H9 (cell line): ENCODE data around the gene RAB11FIP5. TPM values are rescaled to one million over a fixed set of nuclear protein-coding genes. Genes with fewer than 3 reads are reported as not detected.

Source experiments
- DNase-seq: peaks from one replicate; pipeline ENCODE4 v3.0.0-alpha.2; 2017
- H2AFZ ChIP-seq: one replicate; pipeline ENCODE4 v1.6.1; 2013; ENCODE audit warnings: mild to moderate bottlenecking, low read length, control low read depth, moderate library complexity
- H2AK5ac ChIP-seq: 2 replicates; pipeline ENCODE4 v1.6.1; 2013; ENCODE audit warnings: low read length, control low read depth, mixed read lengths; ENCODE audit not compliant: insufficient read length
- H2BK120ac ChIP-seq: one replicate; pipeline ENCODE4 v1.6.1; 2013; ENCODE audit warnings: low read depth, mild to moderate bottlenecking, low read length, control low read depth, inconsistent platforms; ENCODE audit not compliant: poor library complexity, severe bottlenecking
- H2BK12ac ChIP-seq: 2 replicates; pipeline ENCODE4 v1.6.1; 2013; ENCODE audit warnings: low read length, control low read depth, mixed read lengths, low read depth; ENCODE audit not compliant: insufficient read length
- H2BK15ac ChIP-seq: 2 replicates; pipeline ENCODE4 v1.6.1; 2013; ENCODE audit warnings: low read depth, low read length, control low read depth
- H2BK20ac ChIP-seq: one replicate; pipeline ENCODE4 v1.6.1; 2013; ENCODE audit warnings: low read depth, mild to moderate bottlenecking, low read length, control low read depth, inconsistent platforms; ENCODE audit not compliant: poor library complexity, severe bottlenecking
- H2BK5ac ChIP-seq: 2 replicates; pipeline ENCODE4 v1.6.1; 2013; ENCODE audit warnings: low read length, control low read depth, mixed read lengths; ENCODE audit not compliant: insufficient read length
- H3K14ac ChIP-seq: 2 replicates; pipeline ENCODE4 v1.6.1; 2013; ENCODE audit warnings: low read length, control low read depth; ENCODE audit not compliant: insufficient read depth
- H3K18ac ChIP-seq: 2 replicates; pipeline ENCODE4 v1.6.1; 2013; ENCODE audit warnings: low read depth, mild to moderate bottlenecking, mixed read lengths, low read length, control low read depth; ENCODE audit not compliant: insufficient read length
- H3K23ac ChIP-seq: 2 replicates; pipeline ENCODE4 v1.6.1; 2013; ENCODE audit warnings: low read length, control low read depth, mixed read lengths, low read depth; ENCODE audit not compliant: insufficient read length
- H3K23me2 ChIP-seq: 2 replicates; pipeline ENCODE4 v1.6.1; 2013; ENCODE audit warnings: low read depth, mild to moderate bottlenecking, mixed read lengths, low read length, control low read depth; ENCODE audit not compliant: insufficient read length, poor library complexity, severe bottlenecking
- H3K27ac ChIP-seq: 2 replicates; pipeline ENCODE4 v1.5.1; 2013; ENCODE audit warnings: low read length, control low read depth, mixed read lengths, low read depth; ENCODE audit not compliant: insufficient read length
- H3K27me3 ChIP-seq: 2 replicates; pipeline ENCODE4 v1.6.1; 2013; ENCODE audit warnings: low read length, control low read depth, inconsistent platforms; ENCODE audit not compliant: insufficient read depth
- H3K4ac ChIP-seq: 2 replicates; pipeline ENCODE4 v1.6.1; 2013; ENCODE audit warnings: low read depth, mild to moderate bottlenecking, control low read depth, inconsistent platforms, low read length, moderate library complexity
- H3K4me1 ChIP-seq: 2 replicates; pipeline ENCODE4 v1.6.1; 2013; ENCODE audit warnings: low read length, control low read depth, inconsistent platforms; ENCODE audit not compliant: insufficient read depth
- H3K4me2 ChIP-seq: 2 replicates; pipeline ENCODE4 v1.6.1; 2013; ENCODE audit warnings: low read length, control low read depth, mixed read lengths; ENCODE audit not compliant: insufficient read length, insufficient read depth
- H3K56ac ChIP-seq: 2 replicates; pipeline ENCODE4 v1.6.1; 2013; ENCODE audit warnings: low read depth, mild to moderate bottlenecking, mixed read lengths, low read length, control low read depth; ENCODE audit not compliant: insufficient read length
- H3K79me1 ChIP-seq: 2 replicates; pipeline ENCODE4 v1.6.1; 2013; ENCODE audit warnings: low read depth, mild to moderate bottlenecking, moderate library complexity, low read length, control low read depth, inconsistent platforms; ENCODE audit not compliant: insufficient read depth, poor library complexity, severe bottlenecking
- H3K79me2 ChIP-seq: 2 replicates; pipeline ENCODE4 v1.6.1; 2013; ENCODE audit warnings: low read length, control low read depth, inconsistent platforms; ENCODE audit not compliant: insufficient read depth
- H3K9ac ChIP-seq: 2 replicates; pipeline ENCODE4 v1.6.1; 2013; ENCODE audit warnings: low read length, control low read depth, mixed read lengths; ENCODE audit not compliant: insufficient read length; ENCODE audit errors: extremely low read depth
- H3K9me3 ChIP-seq: one replicate; pipeline ENCODE4 v1.6.1; 2013; ENCODE audit warnings: low read depth, low read length, inconsistent platforms; ENCODE audit not compliant: control insufficient read depth
- H3T11ph ChIP-seq: one replicate; pipeline ENCODE4 v1.6.1; 2013; ENCODE audit warnings: mild to moderate bottlenecking, low read length, control low read depth, inconsistent platforms
- H4K20me1 ChIP-seq: one replicate; pipeline ENCODE4 v1.6.1; 2013; ENCODE audit not compliant: control insufficient read depth, insufficient read length, insufficient read depth
- H4K5ac ChIP-seq: 2 replicates; pipeline ENCODE4 v1.6.1; 2013; ENCODE audit warnings: low read depth, mild to moderate bottlenecking, mixed read lengths, low read length, control low read depth; ENCODE audit not compliant: insufficient read length
- H4K8ac ChIP-seq: replicated peaks from 2 replicates; pipeline ENCODE4 v1.6.1; 2013; ENCODE audit warnings: low read length, control low read depth, mixed read lengths, low read depth; ENCODE audit not compliant: insufficient read length
- H4K91ac ChIP-seq: 2 replicates; pipeline ENCODE4 v1.6.1; 2013; ENCODE audit warnings: low read depth, mild to moderate bottlenecking, moderate library complexity, mixed read lengths, low read length, control low read depth; ENCODE audit not compliant: insufficient read length
- H3K27ac Mint-ChIP-seq, 3 experiments: 2 replicates in 2 of 3; 3 replicates in 1 of 3; pipeline ENCODE4 v1.8.0; 2020 to 2021; ENCODE audit warnings: mixed read lengths in 3 of 3, mild to moderate bottlenecking in 1 of 3, moderate library complexity in 1 of 3
- H3K27me3 Mint-ChIP-seq: 2 replicates; pipeline ENCODE4 v1.8.0; 2021; ENCODE audit warnings: low read depth, mild to moderate bottlenecking, moderate library complexity, mixed read lengths
- H3K36me3 Mint-ChIP-seq, 3 experiments: 2 replicates in 2 of 3; 3 replicates in 1 of 3; pipeline ENCODE4 v1.8.0; 2020 to 2021; ENCODE audit warnings: low read depth in 3 of 3, mixed read lengths in 3 of 3; ENCODE audit not compliant: insufficient read depth in 1 of 3
- H3K4me1 Mint-ChIP-seq, 2 experiments: 2 replicates each; pipeline ENCODE4 v1.8.0; 2020; ENCODE audit warnings: mixed read lengths in 2 of 2
- H3K4me3 Mint-ChIP-seq, 2 experiments: 2 replicates in 1 of 2; 3 replicates in 1 of 2; pipeline ENCODE4 v1.8.0; 2020 to 2021; ENCODE audit warnings: mild to moderate bottlenecking in 2 of 2, mixed read lengths in 2 of 2, moderate library complexity in 1 of 2
- H3K9me3 Mint-ChIP-seq, 2 experiments: 2 replicates in 1 of 2; 3 replicates in 1 of 2; pipeline ENCODE4 v1.8.0; 2020; ENCODE audit warnings: mild to moderate bottlenecking in 2 of 2, mixed read lengths in 2 of 2, moderate library complexity in 1 of 2
- CTCF ChIP-seq: fragments of 200-600 bp; sonication (generic); conservative IDR thresholded peaks from 3 replicates; pipeline ENCODE4 v1.8.0; 2021; ENCODE audit warnings: antibody characterized with exemption, mild to moderate bottlenecking
- WGBS: extraction: QIAGEN DNeasy Blood & Tissue Kit; methylation state at CpG from one replicate; pipeline ENCODE4 v1.1.7; 2013; ENCODE audit warnings: missing lambda C conversion rate, low lambda C conversion rate, mixed read lengths; ENCODE audit not compliant: insufficient read length; ENCODE audit errors: extremely low coverage; 5-methylcytosine and 5-hydroxymethylcytosine counted together
- total RNA-seq: library from RNA; stranded (reverse); gene quantifications from 2 replicates; pipeline ENCODE4 v1.2.1, GENCODE V29; 2021

RAB11FIP5 gene
- total RNA-seq, 1 experiment from 2014 or later, result 7.1 TPM

- no CpG with 5 or more reads among the region's 6 CpGs for WGBS
- H3K4me1 Mint-ChIP-seq, result peaks cover 14 to 21% of the 10 kb centered on the region in 2 experiments
- no peak overlapping the region for H2BK20ac ChIP-seq
- no peaks in the 10 kb centered on the region for H3K79me2 ChIP-seq
- H2BK12ac ChIP-seq, result no peak overlapping the region
- no peaks in the 10 kb centered on the region for H3K9me3 ChIP-seq
- peak; percentile 79 for DNase-seq
- H3K56ac ChIP-seq, result no peak overlapping the region
- H3K27me3 ChIP-seq, result no peaks in the 10 kb centered on the region
- no peak overlapping the region for H2AFZ ChIP-seq
- H3K27ac ChIP-seq, result no peak overlapping the region
- H3K9me3 Mint-ChIP-seq, result no peaks in the 10 kb centered on the region
- peak overlapping the region; percentile 55 to 85 (median 68); a peak in 3 of 7 replicates for H3K27ac Mint-ChIP-seq
- no peak overlapping the region for H4K8ac ChIP-seq
- H2AK5ac ChIP-seq, result no peak overlapping the region
- no peak overlapping the region for H2BK5ac ChIP-seq
- no peak overlapping the region for H2BK15ac ChIP-seq
- no peak overlapping the region for H3T11ph ChIP-seq
- H3K79me1 ChIP-seq, result no peaks in the 10 kb centered on the region
- TF ChIP-seq CTCF, result peak; percentile 67
- no peak overlapping the region for H4K91ac ChIP-seq
- no peaks in the 10 kb centered on the region for H4K20me1 ChIP-seq
- H3K9ac ChIP-seq, result no peak overlapping the region
- H4K5ac ChIP-seq, result no peak overlapping the region
- no peak overlapping the region for H2BK120ac ChIP-seq
- no peak overlapping the region for H3K23ac ChIP-seq
- H3K27me3 Mint-ChIP-seq, result no peaks in the 10 kb centered on the region
- H3K36me3 Mint-ChIP-seq, result peaks cover 0 to 12% (median 11%) of the 10 kb centered on the region in 3 experiments; a peak in 4 of 7 replicates
- no peaks in the 10 kb centered on the region; the same call in 1 of the 2 replicates for H3K4me1 ChIP-seq
- H3K23me2 ChIP-seq, result no peaks in the 10 kb centered on the region
- no peak overlapping the region for H3K4ac ChIP-seq
- no peak overlapping the region; a peak in 1 of 5 replicates for H3K4me3 Mint-ChIP-seq
- H3K14ac ChIP-seq, result peak overlapping the region; percentile 50
- H3K4me2 ChIP-seq, result no peak overlapping the region
- peak overlapping the region; percentile 15 for H3K18ac ChIP-seq
Measured at GRCh38 chr2:73035899-73036711, 76.6 kb downstream of the RAB11FIP5 start.
